WI38 (cell line): ENCODE results near the gene PTHLH.

Experiments used
- H3K4me3 ChIP-seq: 2 replicates; pipeline ENCODE4 v1.5.1; 2011; ENCODE audit warnings: low read depth, mild to moderate bottlenecking, control low read depth, low read length
- CTCF ChIP-seq: IDR thresholded peaks from 2 replicates; pipeline ENCODE4 v1.5.1; 2012; ENCODE audit warnings: low read depth, mild to moderate bottlenecking, control low read depth, low read length

Gene PTHLH

GRCh38 chr12:27927347-27927746 is 45.2 kb downstream of the PTHLH start:
- TF ChIP-seq CTCF: no peak
- no peak overlapping the region for H3K4me3 ChIP-seq

- TF ChIP-seq CTCF: no peak
- H3K4me3 ChIP-seq: no peak overlapping the region
Observed at GRCh38 chr12:27924350-27925135, 48.0 kb downstream of the PTHLH start.

GRCh38 chr12:27922531-27923139 is 49.9 kb downstream of the PTHLH start:
- TF ChIP-seq CTCF: no peak
- no peak overlapping the region for H3K4me3 ChIP-seq

GRCh38 chr12:27919671-27920235 is 52.8 kb downstream of the PTHLH start:
- no peak for TF ChIP-seq CTCF
- H3K4me3 ChIP-seq: no peak overlapping the region

GRCh38 chr12:27915536-27915935 is 57.0 kb downstream of the PTHLH start:
- no peak for TF ChIP-seq CTCF

GRCh38 chr12:27915021-27915420 is 57.5 kb downstream of the PTHLH start:
- no peak overlapping the region for H3K4me3 ChIP-seq
- TF ChIP-seq CTCF: no peak

More at GRCh38 chr12:27915536-27915935, 57.0 kb downstream of the PTHLH start:
- no peak overlapping the region for H3K4me3 ChIP-seq
